HepG2 (cell line): ENCODE data around the gene CHM. TPM values are rescaled to one million over a fixed set of nuclear protein-coding genes. Genes with fewer than 3 reads are reported as not detected.

Experiments used
- ATAC-seq: fragments of 200-7000 bp; cut with Tn5 transposase; 3 replicates; pipeline ENCODE4 v1.9.1; 2020; ENCODE audit warnings: mild to moderate bottlenecking, moderate library complexity
- BruUV-seq: library from RNA; stranded (reverse); fragments of 400-500 nt; replicated peaks from 2 replicates; lab custom pipeline; 2021; lab: Mats Ljungman, UMichigan
- CTCF ChIA-PET: fragments of 300-600 bp; formaldehyde crosslinking; extraction: SDS; loops from one replicate; lab custom pipeline; 2021; ENCODE audit warnings: low total read pairs, inconsistent platforms, low intra/inter-chr PET ratio; lab: Yijun Ruan, JAX
- POLR2A ChIA-PET: fragments of 350-600 bp; sonication (Branson Sonifier 250); formaldehyde crosslinking; loops from one replicate; lab custom pipeline; 2020; ENCODE audit warnings: antibody characterized with exemption, inconsistent platforms; lab: Yijun Ruan, JAX
- DNase-seq: peaks from one replicate; pipeline ENCODE4 v3.0.0-alpha.2; 2015; ENCODE audit warnings: low spot score
- FAIRE-seq: peaks from 3 replicates; lab custom pipeline; 2011; peaks lifted over from hg19 to GRCh38; lab: Jason Lieb, UNC
- H2AFZ ChIP-seq: one replicate; pipeline ENCODE4 v1.6.1; 2011; ENCODE audit warnings: low read length, inconsistent platforms
- H3K27ac ChIP-seq: fragments of 300-600 bp; 3 replicates; pipeline ENCODE4 v1.8.0; 2011; ENCODE audit warnings: mixed run types, mild to moderate bottlenecking, mixed read lengths, low read length, inconsistent platforms; ENCODE audit not compliant: insufficient read depth; ENCODE audit errors: extremely low read length
- H3K27me3 ChIP-seq, 2 experiments: fragments of 200-600 bp in 1 of 2; 2 replicates in 1 of 2; 3 replicates in 1 of 2; pipeline versions ENCODE4 v1.6.0 to v1.8.0; 2011; ENCODE audit warnings: low read length in 2 of 2, mild to moderate bottlenecking in 2 of 2, moderate library complexity in 2 of 2, inconsistent platforms in 1 of 2; ENCODE audit not compliant: insufficient read depth in 2 of 2, control insufficient read depth in 1 of 2
- H3K36me3 ChIP-seq, 2 experiments: fragments of 200-600 bp in 1 of 2; replicated peaks in 1 of 2; 2 replicates in 1 of 2; 3 replicates in 1 of 2; pipeline versions ENCODE4 v1.5.1 to v1.8.0; 2011; ENCODE audit warnings: low read length in 2 of 2, inconsistent platforms in 1 of 2; ENCODE audit not compliant: insufficient read depth in 2 of 2, control insufficient read depth in 1 of 2
- H3K4me1 ChIP-seq: 2 replicates; pipeline ENCODE4 v1.5.1; 2012; ENCODE audit warnings: low read length, inconsistent platforms; ENCODE audit not compliant: insufficient read depth
- H3K4me2 ChIP-seq: 2 replicates; pipeline ENCODE4 v1.6.0; 2011; ENCODE audit warnings: low read depth, low read length, inconsistent platforms
- H3K4me3 ChIP-seq, 3 experiments: fragments of 200-600 bp in 1 of 3; sonication (generic), shearing (Covaris generic) in 1 of 3; replicated peaks in 1 of 3; 2 replicates each; pipeline ENCODE4 v1.5.1; 2011 to 2016; ENCODE audit warnings: low read length in 3 of 3, inconsistent platforms in 2 of 3, low read depth in 2 of 3, mild to moderate bottlenecking in 2 of 3, control low read depth in 1 of 3, mixed read lengths in 1 of 3; ENCODE audit not compliant: insufficient read depth in 1 of 3
- H3K79me2 ChIP-seq: one replicate; pipeline ENCODE4 v1.6.1; 2011; ENCODE audit warnings: low read length, inconsistent platforms; ENCODE audit not compliant: insufficient read depth
- H3K9ac ChIP-seq: 2 replicates; pipeline ENCODE4 v1.6.0; 2011; ENCODE audit warnings: mild to moderate bottlenecking, low read depth, low read length, inconsistent platforms; ENCODE audit not compliant: insufficient read depth
- H3K9me3 ChIP-seq: 2 replicates; pipeline ENCODE4 v1.5.1; 2012; ENCODE audit warnings: mild to moderate bottlenecking, low read length
- H4K20me1 ChIP-seq: 2 replicates; pipeline ENCODE4 v1.6.0; 2011; ENCODE audit warnings: inconsistent platforms, mild to moderate bottlenecking, low read length, moderate library complexity; ENCODE audit not compliant: insufficient read depth
- FOSL1 ChIP-seq: sonication (generic); formaldehyde crosslinking; IDR thresholded peaks from 2 replicates; pipeline ENCODE4 v1.9.0; 2021; ENCODE audit warnings: missing genetic modification reagents, borderline replicate concordance
- GABPB1 ChIP-seq: IDR thresholded peaks from 2 replicates; pipeline ENCODE4 v1.6.1; 2016; ENCODE audit warnings: mild to moderate bottlenecking, missing genetic modification reagents, moderate library complexity, missing compliant biosample characterization
- NFIB ChIP-seq: sonication (generic); formaldehyde crosslinking; IDR thresholded peaks from 2 replicates; pipeline ENCODE4 v1.9.0; 2021; ENCODE audit warnings: missing genetic modification reagents, mild to moderate bottlenecking, borderline replicate concordance
- SOX6 ChIP-seq, 2 experiments: fragments of 450-650 bp in 1 of 2; sonication (generic) in 1 of 2; formaldehyde crosslinking in 1 of 2; IDR thresholded peaks; 2 replicates each; pipeline versions ENCODE4 v1.4.0 to v1.6.1; 2017 to 2020; ENCODE audit warnings: antibody characterized with exemption in 1 of 2, mild to moderate bottlenecking in 1 of 2, missing genetic modification reagents in 1 of 2
- SYNCRIP ChIP-seq: fragments of 200-400 bp; formaldehyde crosslinking; IDR thresholded peaks from 2 replicates; pipeline ENCODE4 v1.6.1; 2018; ENCODE audit warnings: mild to moderate bottlenecking, low read depth, low read length; ENCODE audit not compliant: insufficient read depth
- ZNF337 ChIP-seq: sonication (generic); formaldehyde crosslinking; IDR thresholded peaks from 2 replicates; pipeline ENCODE4 v1.5.1; 2020; ENCODE audit warnings: missing genetic modification reagents, low read depth, mild to moderate bottlenecking, borderline replicate concordance
- ZNF619 ChIP-seq: sonication (generic); formaldehyde crosslinking; IDR thresholded peaks from 2 replicates; pipeline ENCODE4 v1.4.0; 2020; ENCODE audit warnings: mild to moderate bottlenecking, missing genetic modification reagents
- ZNF724P ChIP-seq: sonication (generic); formaldehyde crosslinking; IDR thresholded peaks from 2 replicates; pipeline ENCODE4 v1.8.0; 2022; ENCODE audit warnings: missing genetic modification reagents, borderline replicate concordance
- ZNF83 ChIP-seq: sonication (generic); formaldehyde crosslinking; IDR thresholded peaks from 2 replicates; pipeline ENCODE4 v1.4.0; 2020; ENCODE audit warnings: missing genetic modification reagents, mild to moderate bottlenecking, borderline replicate concordance
- WGBS: methylation state at CpG from one replicate; pipeline ENCODE4 v1.1.6; 2017; ENCODE audit warnings: low lambda C conversion rate; 5-methylcytosine and 5-hydroxymethylcytosine counted together
- in situ Hi-C: cut with HindIII; loops from 2 replicates; pipeline ENCODE4 v1.10.0; 2017; ENCODE audit warnings: low pct_unique_long_range_greater_than_20kb; ENCODE audit not compliant: extremely low pct_ligation_motif_present
- intact Hi-C: fragments of 100-400 bp; cut with micrococcal nuclease; formaldehyde crosslinking; loops from one replicate; pipeline ENCODE4 v1.10.0; 2022; ENCODE audit not compliant: unreplicated experiment
- polyA plus RNA-seq, 8 experiments: library from polyadenylated mRNA; depleted of rRNA in 3 of 8; stranded (reverse) in 7 of 8; unstranded in 1 of 8; fragments of >200 nt; fragmentation: Illumina TruSeq in 4 of 8; extraction: Trizol in 4 of 8; gene quantifications; 2 replicates each; pipeline versions ENCODE4 v1.2.1 to v1.2.3, GENCODE V29; 2011 to 2016; ENCODE audit warnings: low read depth in 4 of 8, missing spikeins in 1 of 8, mixed read lengths in 1 of 8; ENCODE audit not compliant: insufficient read depth in 1 of 8
- total RNA-seq, 5 experiments: library from RNA; depleted of rRNA; stranded (reverse); fragments of >200 nt; fragmentation: Illumina TruSeq; extraction: Trizol; gene quantifications; 2 replicates each; pipeline ENCODE4 v1.2.3, GENCODE V29; 2016; ENCODE audit warnings: low read depth in 1 of 5
- TF ChIP-seq, protein P1 (sequence below): IDR thresholded peaks from 2 replicates; pipeline ENCODE4 v1.6.1; 2016; ENCODE audit warnings: low read depth

The CHM gene
- total and polyA plus RNA-seq, 2 of the 13 experiments (the other 11 are each of a cell fraction or from before 2014, with no cell fraction given): 15.1 to 15.5 TPM

DNA sequence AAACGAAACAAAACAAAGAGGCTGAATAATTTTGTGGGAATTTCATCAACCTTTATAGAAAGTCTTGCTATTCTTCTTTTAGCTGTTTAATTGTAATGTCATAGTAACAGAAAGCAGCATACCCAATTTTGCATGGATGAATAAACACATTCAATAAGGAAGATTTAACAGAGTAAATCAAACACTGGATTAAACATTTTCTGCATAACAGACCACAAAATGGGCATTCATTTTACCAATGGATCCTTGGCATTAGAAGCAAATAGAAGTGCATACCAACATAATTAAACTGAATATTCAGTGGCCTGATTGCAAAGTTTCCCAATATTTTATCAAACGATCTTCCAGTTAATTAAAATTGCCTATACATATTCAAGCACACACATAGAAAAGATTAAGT is 4.4 kb upstream of the CHM start:
- Histone ChIP-seq H4K20me1 (no peaks in the 10 kb centered on the region), H3K36me3 (no peaks in the 10 kb centered on the region), H3K27ac (no peak overlapping the region), H2AFZ (no peak overlapping the region), H3K4me3 (no peak overlapping the region), H3K9me3 (no peaks in the 10 kb centered on the region), H3K27me3 (no peaks in the 10 kb centered on the region), H3K4me2 (no peak overlapping the region), H3K4me1 (no peaks in the 10 kb centered on the region), H3K79me2 (peaks cover 3% of the 10 kb centered on the region), H3K9ac (no peak overlapping the region)
- in situ Hi-C loops: loop anchor here (25.0 kb wide), 1 partner anchor 189 kb away; no protein-coding TSS in a partner anchor
- ChIA-PET CTCF (no interaction called here), POLR2A (no interaction called here)
- DNase-seq (no peak), ATAC-seq (no peak), FAIRE-seq (no peak)
- TF ChIP-seq ZNF724P (CRISPR knock-in tag) (no peak), ZNF619 (CRISPR knock-in tag) (no peak), SOX6 (IDR thresholded peaks at IDR 0.05) (no peak), SOX6 (CRISPR knock-in tag; IDR thresholded peaks at IDR 0.05) (no peak), ZNF337 (CRISPR knock-in tag) (no peak), FOSL1 (CRISPR knock-in tag) (no peak), SYNCRIP (no peak), ZNF83 (no peak), NFIB (no peak), GABPB1 (CRISPR knock-in tag) (no peak)
- TF ChIP-seq, protein P1, sequence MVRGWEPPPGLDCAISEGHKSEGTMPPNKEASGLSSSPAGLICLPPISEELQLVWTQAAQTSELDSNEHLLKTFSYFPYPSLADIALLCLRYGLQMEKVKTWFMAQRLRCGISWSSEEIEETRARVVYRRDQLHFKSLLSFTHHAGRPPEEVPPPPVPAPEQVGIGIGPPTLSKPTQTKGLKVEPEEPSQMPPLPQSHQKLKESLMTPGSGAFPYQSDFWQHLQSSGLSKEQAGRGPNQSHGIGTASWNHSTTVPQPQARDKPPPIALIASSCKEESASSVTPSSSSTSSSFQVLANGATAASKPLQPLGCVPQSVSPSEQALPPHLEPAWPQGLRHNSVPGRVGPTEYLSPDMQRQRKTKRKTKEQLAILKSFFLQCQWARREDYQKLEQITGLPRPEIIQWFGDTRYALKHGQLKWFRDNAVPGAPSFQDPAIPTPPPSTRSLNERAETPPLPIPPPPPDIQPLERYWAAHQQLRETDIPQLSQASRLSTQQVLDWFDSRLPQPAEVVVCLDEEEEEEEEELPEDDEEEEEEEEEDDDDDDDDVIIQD (CRISPR knock-in tag): no peak
- BruUV-seq: no TSS peak
- 0% methylated on average over 2 of the region's 2 CpGs for WGBS
- intact Hi-C loops: no loop called here
